ENCODE results near the gene SNX33.
"Not testable (repeated sequence)": the region's sequence is repeated elsewhere in the genome, so short reads cannot be mapped to it uniquely, and the experiment has no call there.

Gene SNX33

GRCh38 chr15:75680007-75680789, 32.5 kb downstream of the SNX33 start:
- no peak for FAIRE-seq
- no peak for DNase-seq (ENCODE audit: insufficient read length, low spot score)
- no peak for TF ChIP-seq POLR2A (IDR thresholded peaks at IDR 0.05; ENCODE audit: low read depth, low read length)
- no peak for TF ChIP-seq POU2F2 (IDR thresholded peaks at IDR 0.05; ENCODE audit: low read depth, low read length)
- TF ChIP-seq POLR2AphosphoS5 (IDR thresholded peaks at IDR 0.05; ENCODE audit: low read depth, low read length) = no peak
- no peak for TF ChIP-seq TAF1 (IDR thresholded peaks at IDR 0.05; ENCODE audit: low read depth, low read length)
- TF ChIP-seq PAX5 (IDR thresholded peaks at IDR 0.05; ENCODE audit: insufficient read depth, low read length, severe bottlenecking) = no peak
- no peak for TF ChIP-seq SPI1 (IDR thresholded peaks at IDR 0.05; ENCODE audit: low read depth, low read length)

GRCh38 chr15:75682181-75683135, 34.7 kb downstream of the SNX33 start:
- DNase-seq (ENCODE audit: insufficient read length, low spot score) = no peak
- TF ChIP-seq POLR2AphosphoS5 (IDR thresholded peaks at IDR 0.05; ENCODE audit: low read depth, low read length) = no peak
- TF ChIP-seq SPI1 (IDR thresholded peaks at IDR 0.05; ENCODE audit: low read depth, low read length) = no peak
- TF ChIP-seq TAF1 (IDR thresholded peaks at IDR 0.05; ENCODE audit: low read depth, low read length) = no peak
- TF ChIP-seq POLR2A (IDR thresholded peaks at IDR 0.05; ENCODE audit: low read depth, low read length) = no peak
- FAIRE-seq = no peak

GRCh38 chr15:75683646-75684312, 36.1 kb downstream of the SNX33 start:
- FAIRE-seq (peak; percentile 93), DNase-seq (ENCODE audit: insufficient read length, low spot score) (peak; percentile 86)

- no peak for FAIRE-seq
- DNase-seq (ENCODE audit: insufficient read length, low spot score) = no peak
- TF ChIP-seq TAF1 (IDR thresholded peaks at IDR 0.05; ENCODE audit: low read depth, low read length) = no peak
- TF ChIP-seq PAX5 (IDR thresholded peaks at IDR 0.05; ENCODE audit: insufficient read depth, low read length, severe bottlenecking) = no peak
- TF ChIP-seq SPI1 (IDR thresholded peaks at IDR 0.05; ENCODE audit: low read depth, low read length) = no peak
- no peak for TF ChIP-seq POLR2AphosphoS5 (IDR thresholded peaks at IDR 0.05; ENCODE audit: low read depth, low read length)
Measured at GRCh38 chr15:75684648-75685047, 36.9 kb downstream of the SNX33 start.

- no peak for TF ChIP-seq POLR2AphosphoS5 (IDR thresholded peaks at IDR 0.05; ENCODE audit: low read depth, low read length)
- no peak for TF ChIP-seq POLR2A (IDR thresholded peaks at IDR 0.05; ENCODE audit: low read depth, low read length)
- TF ChIP-seq PAX5 (IDR thresholded peaks at IDR 0.05; ENCODE audit: insufficient read depth, low read length, severe bottlenecking) = no peak
- DNase-seq (ENCODE audit: insufficient read length, low spot score) = no peak
Measured at GRCh38 chr15:75685195-75685594, 37.5 kb downstream of the SNX33 start.

GRCh38 chr15:75686212-75686642, 38.5 kb downstream of the SNX33 start:
- FAIRE-seq (peak; percentile 97), DNase-seq (ENCODE audit: insufficient read length, low spot score) (peak; percentile 80)

More at GRCh38 chr15:75685195-75685594, 37.5 kb downstream of the SNX33 start:
- FAIRE-seq = no peak

- FAIRE-seq = no peak
- TF ChIP-seq POU2F2 (IDR thresholded peaks at IDR 0.05; ENCODE audit: low read depth, low read length) = no peak
- DNase-seq (ENCODE audit: insufficient read length, low spot score) = no peak
Measured at GRCh38 chr15:75687486-75688277, 40.0 kb downstream of the SNX33 start.

GRCh38 chr15:75688278-75688557, 40.5 kb downstream of the SNX33 start:
- DNase-seq (ENCODE audit: insufficient read length, low spot score) = no peak
- TF ChIP-seq POLR2AphosphoS5 (IDR thresholded peaks at IDR 0.05; ENCODE audit: low read depth, low read length) = no peak
- TF ChIP-seq POU2F2 (IDR thresholded peaks at IDR 0.05; ENCODE audit: low read depth, low read length) = no peak
- no peak for TF ChIP-seq SPI1 (IDR thresholded peaks at IDR 0.05; ENCODE audit: low read depth, low read length)
- TF ChIP-seq POLR2A (IDR thresholded peaks at IDR 0.05; ENCODE audit: low read depth, low read length) = no peak
- no peak for TF ChIP-seq PAX5 (IDR thresholded peaks at IDR 0.05; ENCODE audit: insufficient read depth, low read length, severe bottlenecking)
- no peak for TF ChIP-seq TAF1 (IDR thresholded peaks at IDR 0.05; ENCODE audit: low read depth, low read length)
- no peak for FAIRE-seq

GRCh38 chr15:75688831-75689230, 41.1 kb downstream of the SNX33 start:
- no peak for TF ChIP-seq POLR2AphosphoS5 (IDR thresholded peaks at IDR 0.05; ENCODE audit: low read depth, low read length)
- FAIRE-seq = no peak
- DNase-seq (ENCODE audit: insufficient read length, low spot score) = no peak

GRCh38 chr15:75689429-75689828, 41.7 kb downstream of the SNX33 start:
- DNase-seq (ENCODE audit: insufficient read length, low spot score); FAIRE-seq: not testable (repeated sequence)

GRCh38 chr15:75692311-75692710, 44.6 kb downstream of the SNX33 start:
- FAIRE-seq; DNase-seq (ENCODE audit: insufficient read length, low spot score): not testable (repeated sequence)

- peak; percentile 13 for FAIRE-seq
Measured at GRCh38 chr15:75693028-75693427, 45.3 kb downstream of the SNX33 start.

More at GRCh38 chr15:75693028-75693427, 45.3 kb downstream of the SNX33 start:
- not testable (repeated sequence) for DNase-seq (ENCODE audit: insufficient read length, low spot score)

Data from GM12891 (cell line).